Neural cell (in vitro differentiated cells): ENCODE data around the gene IL17B. TPM values are rescaled to one million over a fixed set of nuclear protein-coding genes. Genes with fewer than 3 reads are reported as not detected.

Experiments used
- H2AFZ ChIP-seq: fragments of 200-600, 300-800 bp; sonication (generic), shearing (Covaris generic); 2 replicates; pipeline ENCODE4 v1.6.0; 2014; ENCODE audit warnings: low read depth, mild to moderate bottlenecking, antibody characterized with exemption, low read length, moderate library complexity
- H3F3A ChIP-seq: fragments of 200-600 bp; shearing (Covaris generic); 2 replicates; pipeline ENCODE4 v1.6.1; 2016; ENCODE audit warnings: mild to moderate bottlenecking, moderate library complexity, mixed read lengths, antibody characterized with exemption, low read length; ENCODE audit not compliant: insufficient read depth, poor library complexity, severe bottlenecking
- H3K27ac ChIP-seq: fragments of 200-600, 300-800 bp; sonication (generic), shearing (Covaris generic); 2 replicates; pipeline ENCODE4 v1.5.1; 2014; ENCODE audit warnings: mild to moderate bottlenecking, low read length, moderate library complexity
- H3K27me3 ChIP-seq: fragments of 300-800, 200-600 bp; sonication (generic), shearing (Covaris generic); 2 replicates; pipeline ENCODE4 v1.6.0; 2014; ENCODE audit warnings: mild to moderate bottlenecking, low read depth, low read length, moderate library complexity; ENCODE audit not compliant: insufficient read depth
- H3K36me3 ChIP-seq: fragments of 300-800, 200-600 bp; sonication (generic), shearing (Covaris generic); 2 replicates; pipeline ENCODE4 v1.5.1; 2014; ENCODE audit warnings: mild to moderate bottlenecking, antibody characterized with exemption, low read length, moderate library complexity; ENCODE audit not compliant: insufficient read depth
- H3K4me2 ChIP-seq: fragments of 300-800, 200-600 bp; sonication (generic), shearing (Covaris generic); 2 replicates; pipeline ENCODE4 v1.6.0; 2014; ENCODE audit warnings: mild to moderate bottlenecking, low read length
- H3K4me3 ChIP-seq: fragments of 300-800, 200-600 bp; sonication (generic), shearing (Covaris generic); 2 replicates; pipeline ENCODE4 v1.5.1; 2014; ENCODE audit warnings: mild to moderate bottlenecking, low read length, moderate library complexity
- H3K79me2 ChIP-seq: fragments of 200-600 bp; shearing (Covaris generic); replicated peaks from 2 replicates; pipeline ENCODE4 v1.6.0; 2014; ENCODE audit warnings: mild to moderate bottlenecking, low read length, moderate library complexity; ENCODE audit not compliant: insufficient read depth
- H3K9ac ChIP-seq: fragments of 300-800, 200-600 bp; sonication (generic), shearing (Covaris generic); 2 replicates; pipeline ENCODE4 v1.6.1; 2016; ENCODE audit warnings: mild to moderate bottlenecking, low read length, mixed read lengths
- H3K9me2 ChIP-seq: fragments of 200-600 bp; shearing (Covaris generic); 2 replicates; pipeline ENCODE4 v1.6.1; 2016; ENCODE audit warnings: mild to moderate bottlenecking, low read length, mixed read lengths; ENCODE audit not compliant: insufficient read depth
- H3K9me3 ChIP-seq: fragments of 200-600, 300-800 bp; sonication (generic), shearing (Covaris generic); 2 replicates; pipeline ENCODE4 v1.6.1; 2016; ENCODE audit warnings: mild to moderate bottlenecking, mixed run types, low read length, moderate library complexity, mixed read lengths
- H4K20me1 ChIP-seq: fragments of 200-600 bp; shearing (Covaris generic); 2 replicates; pipeline ENCODE4 v1.6.1; 2016; ENCODE audit warnings: mild to moderate bottlenecking, mixed run types; ENCODE audit not compliant: insufficient read depth
- EP300 ChIP-seq: fragments of 450-650 bp; conservative IDR thresholded peaks from 2 replicates; pipeline ENCODE4 v1.6.1; 2014; ENCODE audit warnings: antibody characterized with exemption, mild to moderate bottlenecking, moderate library complexity; ENCODE audit not compliant: poor library complexity, severe bottlenecking
- EZH2 ChIP-seq: fragments of 200-600, 300-800 bp; shearing (Covaris generic), sonication (generic); IDR thresholded peaks from 2 replicates; pipeline ENCODE4 v1.6.1; 2014; ENCODE audit warnings: antibody characterized with exemption, low read length, borderline replicate concordance, mild to moderate bottlenecking; ENCODE audit not compliant: insufficient read depth, poor library complexity, severe bottlenecking
- MXI1 ChIP-seq: fragments of 450-650 bp; conservative IDR thresholded peaks from 2 replicates; pipeline ENCODE4 v1.6.1; 2014; ENCODE audit warnings: antibody characterized with exemption, mild to moderate bottlenecking; ENCODE audit not compliant: poor library complexity, severe bottlenecking
- POLR2AphosphoS5 ChIP-seq: IDR thresholded peaks from 2 replicates; pipeline ENCODE4 v1.6.1; 2012
- RAD21 ChIP-seq: fragments of 450-650 bp; conservative IDR thresholded peaks from 2 replicates; pipeline ENCODE4 v1.6.1; 2014; ENCODE audit warnings: antibody characterized with exemption, mild to moderate bottlenecking, moderate library complexity
- REST ChIP-seq: IDR thresholded peaks from 2 replicates; pipeline ENCODE4 v1.6.1; 2012; ENCODE audit warnings: borderline replicate concordance
- SMC3 ChIP-seq: fragments of 450-650 bp; conservative IDR thresholded peaks from 2 replicates; pipeline ENCODE4 v1.6.1; 2014; ENCODE audit warnings: antibody characterized with exemption, mild to moderate bottlenecking, moderate library complexity; ENCODE audit not compliant: poor library complexity
- TAF1 ChIP-seq: IDR thresholded peaks from 2 replicates; pipeline ENCODE4 v1.6.1; 2012; ENCODE audit warnings: low read depth
- polyA plus RNA-seq: library from polyadenylated mRNA; depleted of rRNA; stranded (reverse); fragments of >200 nt; gene quantifications from 2 replicates; pipeline ENCODE4 v1.2.3, GENCODE V29; 2014
- TF ChIP-seq, protein P1 (sequence below): fragments of 450-650 bp; IDR thresholded peaks from 2 replicates; pipeline ENCODE4 v1.5.1; 2014; ENCODE audit warnings: antibody characterized with exemption, mild to moderate bottlenecking, moderate library complexity; ENCODE audit not compliant: poor library complexity, severe bottlenecking

Gene IL17B
- polyA plus RNA-seq, 1 donor from 2014 or later, result not detected

- H2AFZ ChIP-seq, result no peak overlapping the region
- H3K9me3 ChIP-seq, result no peaks in the 10 kb centered on the region
- no peaks in the 10 kb centered on the region for H3K79me2 ChIP-seq
- H4K20me1 ChIP-seq, result no peaks in the 10 kb centered on the region
- TF ChIP-seq SMC3 (no peak), MXI1 (no peak), EZH2 (no peak), POLR2AphosphoS5 (no peak), RAD21 (no peak), EP300 (no peak), REST (no peak), TAF1 (no peak)
- TF ChIP-seq, protein P1, sequence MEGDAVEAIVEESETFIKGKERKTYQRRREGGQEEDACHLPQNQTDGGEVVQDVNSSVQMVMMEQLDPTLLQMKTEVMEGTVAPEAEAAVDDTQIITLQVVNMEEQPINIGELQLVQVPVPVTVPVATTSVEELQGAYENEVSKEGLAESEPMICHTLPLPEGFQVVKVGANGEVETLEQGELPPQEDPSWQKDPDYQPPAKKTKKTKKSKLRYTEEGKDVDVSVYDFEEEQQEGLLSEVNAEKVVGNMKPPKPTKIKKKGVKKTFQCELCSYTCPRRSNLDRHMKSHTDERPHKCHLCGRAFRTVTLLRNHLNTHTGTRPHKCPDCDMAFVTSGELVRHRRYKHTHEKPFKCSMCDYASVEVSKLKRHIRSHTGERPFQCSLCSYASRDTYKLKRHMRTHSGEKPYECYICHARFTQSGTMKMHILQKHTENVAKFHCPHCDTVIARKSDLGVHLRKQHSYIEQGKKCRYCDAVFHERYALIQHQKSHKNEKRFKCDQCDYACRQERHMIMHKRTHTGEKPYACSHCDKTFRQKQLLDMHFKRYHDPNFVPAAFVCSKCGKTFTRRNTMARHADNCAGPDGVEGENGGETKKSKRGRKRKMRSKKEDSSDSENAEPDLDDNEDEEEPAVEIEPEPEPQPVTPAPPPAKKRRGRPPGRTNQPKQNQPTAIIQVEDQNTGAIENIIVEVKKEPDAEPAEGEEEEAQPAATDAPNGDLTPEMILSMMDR, result no peak
- no peak overlapping the region for H3K4me2 ChIP-seq
- no peak overlapping the region for H3K4me3 ChIP-seq
- no peak overlapping the region for H3K9ac ChIP-seq
- H3F3A ChIP-seq, result no peaks in the 10 kb centered on the region
- H3K36me3 ChIP-seq, result no peaks in the 10 kb centered on the region
- H3K9me2 ChIP-seq, result no peaks in the 10 kb centered on the region
- H3K27me3 ChIP-seq, result no peaks in the 10 kb centered on the region
- no peak overlapping the region for H3K27ac ChIP-seq
These were observed 32.8 kb upstream of the IL17B start for GRCh38 chr5:149411738-149412519.

GRCh38 chr5:149410721-149411432 is 31.8 kb upstream of the IL17B start:
- H2AFZ ChIP-seq, result no peak overlapping the region
- no peak overlapping the region for H3K4me3 ChIP-seq
- no peak overlapping the region for H3K4me2 ChIP-seq
- H4K20me1 ChIP-seq, result no peaks in the 10 kb centered on the region
- H3K9me2 ChIP-seq, result no peaks in the 10 kb centered on the region
- H3K9me3 ChIP-seq, result no peaks in the 10 kb centered on the region
- H3K79me2 ChIP-seq, result no peaks in the 10 kb centered on the region
- H3F3A ChIP-seq, result no peaks in the 10 kb centered on the region
- H3K27me3 ChIP-seq, result no peaks in the 10 kb centered on the region
- H3K27ac ChIP-seq, result no peak overlapping the region
- TF ChIP-seq, protein P1, result no peak
- no peak for TF ChIP-seq REST
- no peak for TF ChIP-seq EP300
- no peak for TF ChIP-seq EZH2
- TF ChIP-seq SMC3, result no peak
- no peak for TF ChIP-seq RAD21
- no peak for TF ChIP-seq TAF1
- no peak for TF ChIP-seq MXI1
- no peak for TF ChIP-seq POLR2AphosphoS5
- no peak overlapping the region for H3K9ac ChIP-seq
- no peaks in the 10 kb centered on the region for H3K36me3 ChIP-seq
